ENCODE data around the gene RAP1GAP.
A peak's percentile ranks its signal among the peaks of the same experiment; 100 is the strongest.

RAP1GAP gene

GRCh38 chr1:21623410-21623961 is 45.7 kb downstream of the RAP1GAP start:
- Histone ChIP-seq H3K27me3 (ENCODE audit: control insufficient read depth in 1 of 2, insufficient read depth in 2 of 2, low read length in 2 of 2) (peaks cover 31 to 32% of the 10 kb centered on the region in 2 donors), H3K9ac (ENCODE audit: low read length in 2 of 2) (no peak overlapping the region), H3K4me1 (ENCODE audit: control insufficient read depth, insufficient read depth, low read length) (no peaks in the 10 kb centered on the region), H3K27ac (ENCODE audit: low read length) (no peak overlapping the region), H3K9me3 (ENCODE audit: control insufficient read depth in 2 of 2, low read length in 2 of 2) (no peaks in the 10 kb centered on the region), H3K4me3 (ENCODE audit: low read length in 2 of 2) (no peak overlapping the region), H3K36me3 (ENCODE audit: control insufficient read depth in 2 of 2, insufficient read depth in 2 of 2, low read length in 2 of 2) (no peaks in the 10 kb centered on the region)

- peak overlapping the region in 1 of 2 donors; percentile 44 for H3K4me3 ChIP-seq (ENCODE audit: low read length in 2 of 2)
- no peaks in the 10 kb centered on the region for H3K4me1 ChIP-seq (ENCODE audit: control insufficient read depth, insufficient read depth, low read length)
- H3K27ac ChIP-seq (ENCODE audit: low read length) = no peak overlapping the region
These were observed 46.5 kb downstream of the RAP1GAP start for GRCh38 chr1:21622466-21623315.

GRCh38 chr1:21621761-21622436 is 47.3 kb downstream of the RAP1GAP start:
- H3K9me3 ChIP-seq (ENCODE audit: control insufficient read depth in 2 of 2, low read length in 2 of 2) = no peaks in the 10 kb centered on the region
- peaks cover 30 to 31% of the 10 kb centered on the region in 2 donors for H3K27me3 ChIP-seq (ENCODE audit: control insufficient read depth in 1 of 2, insufficient read depth in 2 of 2, low read length in 2 of 2)
- no peak overlapping the region for H3K9ac ChIP-seq (ENCODE audit: low read length in 2 of 2)
- H3K36me3 ChIP-seq (ENCODE audit: control insufficient read depth in 2 of 2, insufficient read depth in 2 of 2, low read length in 2 of 2) = no peaks in the 10 kb centered on the region
- no peak overlapping the region for H3K27ac ChIP-seq (ENCODE audit: low read length)
- H3K4me1 ChIP-seq (ENCODE audit: control insufficient read depth, insufficient read depth, low read length) = no peaks in the 10 kb centered on the region
- no peak overlapping the region for H3K4me3 ChIP-seq (ENCODE audit: low read length in 2 of 2)

More at GRCh38 chr1:21622466-21623315, 46.5 kb downstream of the RAP1GAP start:
- no peaks in the 10 kb centered on the region for H3K36me3 ChIP-seq (ENCODE audit: control insufficient read depth in 2 of 2, insufficient read depth in 2 of 2, low read length in 2 of 2)
- no peak overlapping the region for H3K9ac ChIP-seq (ENCODE audit: low read length in 2 of 2)
- H3K9me3 ChIP-seq (ENCODE audit: control insufficient read depth in 2 of 2, low read length in 2 of 2) = no peaks in the 10 kb centered on the region
- H3K27me3 ChIP-seq (ENCODE audit: control insufficient read depth in 1 of 2, insufficient read depth in 2 of 2, low read length in 2 of 2) = peaks cover 31 to 32% of the 10 kb centered on the region in 2 donors

- Histone ChIP-seq H3K9me3 (ENCODE audit: control insufficient read depth in 2 of 2, low read length in 2 of 2) (no peaks in the 10 kb centered on the region), H3K9ac (ENCODE audit: low read length in 2 of 2) (no peak overlapping the region), H3K4me3 (ENCODE audit: low read length in 2 of 2) (no peak overlapping the region), H3K27ac (ENCODE audit: low read length) (no peak overlapping the region), H3K36me3 (ENCODE audit: control insufficient read depth in 2 of 2, insufficient read depth in 2 of 2, low read length in 2 of 2) (no peaks in the 10 kb centered on the region), H3K4me1 (ENCODE audit: control insufficient read depth, insufficient read depth, low read length) (no peaks in the 10 kb centered on the region), H3K27me3 (ENCODE audit: control insufficient read depth in 1 of 2, insufficient read depth in 2 of 2, low read length in 2 of 2) (peaks cover 27 to 31% of the 10 kb centered on the region in 2 donors)
These were observed 48.1 kb downstream of the RAP1GAP start for GRCh38 chr1:21621051-21621450.

GRCh38 chr1:21620496-21620895 is 48.7 kb downstream of the RAP1GAP start:
- peaks cover 27 to 29% of the 10 kb centered on the region in 2 donors for H3K27me3 ChIP-seq (ENCODE audit: control insufficient read depth in 1 of 2, insufficient read depth in 2 of 2, low read length in 2 of 2)
- H3K4me3 ChIP-seq (ENCODE audit: low read length in 2 of 2) = no peak overlapping the region
- no peak overlapping the region for H3K9ac ChIP-seq (ENCODE audit: low read length in 2 of 2)
- no peak overlapping the region for H3K27ac ChIP-seq (ENCODE audit: low read length)
- H3K36me3 ChIP-seq (ENCODE audit: control insufficient read depth in 2 of 2, insufficient read depth in 2 of 2, low read length in 2 of 2) = no peaks in the 10 kb centered on the region
- H3K9me3 ChIP-seq (ENCODE audit: control insufficient read depth in 2 of 2, low read length in 2 of 2) = no peaks in the 10 kb centered on the region
- no peaks in the 10 kb centered on the region for H3K4me1 ChIP-seq (ENCODE audit: control insufficient read depth, insufficient read depth, low read length)

- H3K4me1 ChIP-seq (ENCODE audit: control insufficient read depth, insufficient read depth, low read length) = no peaks in the 10 kb centered on the region
- peaks cover 25 to 29% of the 10 kb centered on the region in 2 donors for H3K27me3 ChIP-seq (ENCODE audit: control insufficient read depth in 1 of 2, insufficient read depth in 2 of 2, low read length in 2 of 2)
- H3K27ac ChIP-seq (ENCODE audit: low read length) = no peak overlapping the region
- H3K36me3 ChIP-seq (ENCODE audit: control insufficient read depth in 2 of 2, insufficient read depth in 2 of 2, low read length in 2 of 2) = no peaks in the 10 kb centered on the region
- H3K4me3 ChIP-seq (ENCODE audit: low read length in 2 of 2) = no peak overlapping the region
- no peaks in the 10 kb centered on the region for H3K9me3 ChIP-seq (ENCODE audit: control insufficient read depth in 2 of 2, low read length in 2 of 2)
- H3K9ac ChIP-seq (ENCODE audit: low read length in 2 of 2) = no peak overlapping the region
These were observed 49.1 kb downstream of the RAP1GAP start for GRCh38 chr1:21620011-21620410.

GRCh38 chr1:21619375-21619947 is 49.7 kb downstream of the RAP1GAP start:
- Histone ChIP-seq H3K9me3 (ENCODE audit: control insufficient read depth in 2 of 2, low read length in 2 of 2) (no peaks in the 10 kb centered on the region), H3K36me3 (ENCODE audit: control insufficient read depth in 2 of 2, insufficient read depth in 2 of 2, low read length in 2 of 2) (no peaks in the 10 kb centered on the region), H3K4me1 (ENCODE audit: control insufficient read depth, insufficient read depth, low read length) (no peaks in the 10 kb centered on the region), H3K27me3 (ENCODE audit: control insufficient read depth in 1 of 2, insufficient read depth in 2 of 2, low read length in 2 of 2) (peaks cover 19 to 26% of the 10 kb centered on the region in 2 donors), H3K27ac (ENCODE audit: low read length) (no peak overlapping the region), H3K4me3 (ENCODE audit: low read length in 2 of 2) (no peak overlapping the region), H3K9ac (ENCODE audit: low read length in 2 of 2) (no peak overlapping the region)

- Histone ChIP-seq H3K4me1 (ENCODE audit: control insufficient read depth, insufficient read depth, low read length) (no peaks in the 10 kb centered on the region), H3K36me3 (ENCODE audit: control insufficient read depth in 2 of 2, insufficient read depth in 2 of 2, low read length in 2 of 2) (no peaks in the 10 kb centered on the region), H3K4me3 (ENCODE audit: low read length in 2 of 2) (no peak overlapping the region), H3K27ac (ENCODE audit: low read length) (no peak overlapping the region), H3K27me3 (ENCODE audit: control insufficient read depth in 1 of 2, insufficient read depth in 2 of 2, low read length in 2 of 2) (peaks cover 13 to 20% of the 10 kb centered on the region in 2 donors), H3K9me3 (ENCODE audit: control insufficient read depth in 2 of 2, low read length in 2 of 2) (no peaks in the 10 kb centered on the region), H3K9ac (ENCODE audit: low read length in 2 of 2) (no peak overlapping the region)
These were observed 50.4 kb downstream of the RAP1GAP start for GRCh38 chr1:21618561-21619374.

GRCh38 chr1:21618059-21618458 is 51.1 kb downstream of the RAP1GAP start:
- H3K36me3 ChIP-seq (ENCODE audit: control insufficient read depth in 2 of 2, insufficient read depth in 2 of 2, low read length in 2 of 2) = no peaks in the 10 kb centered on the region
- no peaks in the 10 kb centered on the region for H3K4me1 ChIP-seq (ENCODE audit: control insufficient read depth, insufficient read depth, low read length)
- no peak overlapping the region for H3K4me3 ChIP-seq (ENCODE audit: low read length in 2 of 2)
- H3K27ac ChIP-seq (ENCODE audit: low read length) = no peak overlapping the region
- no peak overlapping the region for H3K9ac ChIP-seq (ENCODE audit: low read length in 2 of 2)
- H3K27me3 ChIP-seq (ENCODE audit: control insufficient read depth in 1 of 2, insufficient read depth in 2 of 2, low read length in 2 of 2) = peaks cover 5 to 13% of the 10 kb centered on the region in 2 donors
- no peaks in the 10 kb centered on the region for H3K9me3 ChIP-seq (ENCODE audit: control insufficient read depth in 2 of 2, low read length in 2 of 2)

- peaks cover 0 to 8% of the 10 kb centered on the region in 2 donors for H3K27me3 ChIP-seq (ENCODE audit: control insufficient read depth in 1 of 2, insufficient read depth in 2 of 2, low read length in 2 of 2)
- H3K9ac ChIP-seq (ENCODE audit: low read length in 2 of 2) = no peak overlapping the region
- no peak overlapping the region for H3K27ac ChIP-seq (ENCODE audit: low read length)
- H3K4me3 ChIP-seq (ENCODE audit: low read length in 2 of 2) = no peak overlapping the region
- no peaks in the 10 kb centered on the region for H3K4me1 ChIP-seq (ENCODE audit: control insufficient read depth, insufficient read depth, low read length)
- H3K9me3 ChIP-seq (ENCODE audit: control insufficient read depth in 2 of 2, low read length in 2 of 2) = no peaks in the 10 kb centered on the region
- H3K36me3 ChIP-seq (ENCODE audit: control insufficient read depth in 2 of 2, insufficient read depth in 2 of 2, low read length in 2 of 2) = no peaks in the 10 kb centered on the region
These were observed 51.9 kb downstream of the RAP1GAP start for GRCh38 chr1:21617126-21617738.
